HEK293 (cell line): ENCODE results near the gene DRD4.
A peak's percentile ranks its signal among the peaks of the same experiment; 100 is the strongest.

Experiments used
- EGR2 ChIP-seq: fragments of 450-650 bp; formaldehyde crosslinking; IDR thresholded peaks from 2 replicates; pipeline ENCODE4 v1.5.1; 2016; ENCODE audit warnings: low read depth, missing biosample characterization, missing genetic modification characterization
- IKZF3 ChIP-seq: fragments of 450-650 bp; IDR thresholded peaks from 2 replicates; pipeline ENCODE4 v1.5.0; 2018; ENCODE audit warnings: missing biosample characterization, mild to moderate bottlenecking, missing genetic modification characterization, moderate library complexity
- KLF16 ChIP-seq: fragments of 450-650 bp; formaldehyde crosslinking; IDR thresholded peaks from 2 replicates; pipeline ENCODE4 v1.5.1; 2017; ENCODE audit warnings: missing biosample characterization, missing genetic modification characterization
- OSR2 ChIP-seq: fragments of 450-650 bp; formaldehyde crosslinking; IDR thresholded peaks from 2 replicates; pipeline ENCODE4 v1.5.1; 2016; ENCODE audit warnings: missing biosample characterization, missing genetic modification characterization
- YY1 ChIP-seq: fragments of 450-650 bp; formaldehyde crosslinking; IDR thresholded peaks from 2 replicates; pipeline ENCODE4 v1.5.1; 2018; ENCODE audit warnings: missing biosample characterization, missing genetic modification characterization
- ZBTB11 ChIP-seq: fragments of 450-650 bp; formaldehyde crosslinking; conservative IDR thresholded peaks from 2 replicates; pipeline ENCODE4 v1.5.1; 2016; ENCODE audit warnings: low read depth, missing biosample characterization, missing genetic modification characterization
- ZBTB6 ChIP-seq: fragments of 450-650 bp; formaldehyde crosslinking; IDR thresholded peaks from 2 replicates; pipeline ENCODE4 v1.5.1; 2017; ENCODE audit warnings: missing biosample characterization, missing genetic modification characterization
- ZBTB8A ChIP-seq: fragments of 450-650 bp; formaldehyde crosslinking; IDR thresholded peaks from 2 replicates; pipeline ENCODE4 v1.5.1; 2016; ENCODE audit warnings: missing biosample characterization, missing genetic modification characterization
- ZIC2 ChIP-seq: fragments of 450-650 bp; formaldehyde crosslinking; IDR thresholded peaks from 2 replicates; pipeline ENCODE4 v1.5.1; 2016; ENCODE audit warnings: missing biosample characterization, missing genetic modification characterization
- ZNF148 ChIP-seq: fragments of 450-650 bp; formaldehyde crosslinking; IDR thresholded peaks from 2 replicates; pipeline ENCODE4 v1.5.0; 2017; ENCODE audit warnings: missing biosample characterization, missing genetic modification characterization, borderline replicate concordance
- ZNF155 ChIP-seq: fragments of 450-650 bp; formaldehyde crosslinking; IDR thresholded peaks from 2 replicates; pipeline ENCODE4 v1.5.1; 2016; ENCODE audit warnings: missing biosample characterization, missing genetic modification characterization
- ZNF175 ChIP-seq: fragments of 450-650 bp; formaldehyde crosslinking; IDR thresholded peaks from 2 replicates; pipeline ENCODE4 v1.5.1; 2016; ENCODE audit warnings: missing biosample characterization, missing genetic modification characterization
- ZNF341 ChIP-seq: fragments of 450-650 bp; formaldehyde crosslinking; IDR thresholded peaks from 2 replicates; pipeline ENCODE4; 2016; ENCODE audit warnings: low read depth, missing biosample characterization, missing genetic modification characterization
- ZNF394 ChIP-seq: fragments of 450-650 bp; formaldehyde crosslinking; IDR thresholded peaks from 2 replicates; pipeline ENCODE4 v1.5.1; 2016; ENCODE audit warnings: missing biosample characterization, missing genetic modification characterization, mild to moderate bottlenecking, moderate library complexity, borderline replicate concordance
- ZNF423 ChIP-seq: fragments of 450-650 bp; formaldehyde crosslinking; IDR thresholded peaks from 2 replicates; pipeline ENCODE4 v1.5.1; 2016; ENCODE audit warnings: missing biosample characterization, missing genetic modification characterization
- ZNF518A ChIP-seq: fragments of 450-650 bp; formaldehyde crosslinking; conservative IDR thresholded peaks from 2 replicates; pipeline ENCODE4 v1.5.1; 2016; ENCODE audit warnings: low read depth, missing biosample characterization, missing genetic modification characterization
- ZNF558 ChIP-seq: fragments of 450-650 bp; formaldehyde crosslinking; IDR thresholded peaks from 2 replicates; pipeline ENCODE4 v1.5.1; 2016; ENCODE audit warnings: missing biosample characterization, missing genetic modification characterization
- ZNF560 ChIP-seq: fragments of 450-650 bp; formaldehyde crosslinking; IDR thresholded peaks from 2 replicates; pipeline ENCODE4 v1.5.1; 2017; ENCODE audit warnings: missing biosample characterization, missing genetic modification characterization, borderline replicate concordance
- ZNF596 ChIP-seq: fragments of 450-650 bp; IDR thresholded peaks from 2 replicates; pipeline ENCODE4 v1.5.0; 2018; ENCODE audit warnings: missing biosample characterization, mild to moderate bottlenecking, missing genetic modification characterization, moderate library complexity
- ZNF623 ChIP-seq: fragments of 450-650 bp; formaldehyde crosslinking; IDR thresholded peaks from 2 replicates; pipeline ENCODE4 v1.5.1; 2016; ENCODE audit warnings: missing biosample characterization, missing genetic modification characterization
- ZNF843 ChIP-seq: fragments of 450-650 bp; formaldehyde crosslinking; IDR thresholded peaks from 2 replicates; pipeline ENCODE4 v1.5.1; 2016; ENCODE audit warnings: missing biosample characterization, missing genetic modification characterization
- ZSCAN4 ChIP-seq: fragments of 450-650 bp; formaldehyde crosslinking; IDR thresholded peaks from 2 replicates; pipeline ENCODE4 v1.5.1; 2017; ENCODE audit warnings: missing biosample characterization, missing genetic modification characterization
- ZSCAN5A ChIP-seq: fragments of 450-650 bp; formaldehyde crosslinking; IDR thresholded peaks from 2 replicates; pipeline ENCODE4 v1.5.1; 2016; ENCODE audit warnings: missing biosample characterization, missing genetic modification characterization

DRD4 gene

GRCh38 chr11:638631-639331 lies 1.7 kb downstream of the DRD4 start (continued):
- no peak for TF ChIP-seq ZSCAN5A (tag by site-specific recombination)
- TF ChIP-seq ZBTB8A: no peak
- peak; percentile 99 for TF ChIP-seq ZNF341 (tag by site-specific recombination)
- peak; percentile 92 for TF ChIP-seq ZBTB6 (tag by site-specific recombination)
- no peak for TF ChIP-seq ZNF148 (tag by site-specific recombination)
- TF ChIP-seq ZNF175 (tag by site-specific recombination): no peak
- no peak for TF ChIP-seq ZNF560
- TF ChIP-seq IKZF3 (tag by site-specific recombination): no peak
- TF ChIP-seq ZNF596: no peak
- TF ChIP-seq OSR2 (tag by site-specific recombination): no peak
- no peak for TF ChIP-seq ZSCAN4
- TF ChIP-seq YY1 (tag by site-specific recombination): no peak
- TF ChIP-seq ZNF423: 0 out of 2 replicates have a peak, but pooled peaks have one; percentile 12
- TF ChIP-seq KLF16: no peak
- TF ChIP-seq ZNF155 (tag by site-specific recombination): no peak
- TF ChIP-seq ZNF623 (tag by site-specific recombination): no peak
- TF ChIP-seq ZNF843: no peak
- TF ChIP-seq ZIC2 (tag by site-specific recombination): peak; percentile 61
- no peak for TF ChIP-seq ZBTB11 (tag by site-specific recombination)
- peak; percentile 42; the same call in 1 of the 2 replicates for TF ChIP-seq EGR2 (tag by site-specific recombination)
- no peak for TF ChIP-seq ZNF518A (tag by site-specific recombination)
- TF ChIP-seq ZNF558 (tag by site-specific recombination): no peak
- TF ChIP-seq ZNF394 (tag by site-specific recombination): peak; percentile 71; the same call in 1 of the 2 replicates
